ENCODE results near the gene COMMD7. TPM values are rescaled to one million over a fixed set of nuclear protein-coding genes. Genes with fewer than 3 reads are reported as not detected.

The COMMD7 gene
- total and polyA plus RNA-seq, 9 of the 15 experiments (the other 6 are each of a cell fraction or from before 2014, with no cell fraction given) = 11.9 to 69.1 (median 34.7) TPM

DNA sequence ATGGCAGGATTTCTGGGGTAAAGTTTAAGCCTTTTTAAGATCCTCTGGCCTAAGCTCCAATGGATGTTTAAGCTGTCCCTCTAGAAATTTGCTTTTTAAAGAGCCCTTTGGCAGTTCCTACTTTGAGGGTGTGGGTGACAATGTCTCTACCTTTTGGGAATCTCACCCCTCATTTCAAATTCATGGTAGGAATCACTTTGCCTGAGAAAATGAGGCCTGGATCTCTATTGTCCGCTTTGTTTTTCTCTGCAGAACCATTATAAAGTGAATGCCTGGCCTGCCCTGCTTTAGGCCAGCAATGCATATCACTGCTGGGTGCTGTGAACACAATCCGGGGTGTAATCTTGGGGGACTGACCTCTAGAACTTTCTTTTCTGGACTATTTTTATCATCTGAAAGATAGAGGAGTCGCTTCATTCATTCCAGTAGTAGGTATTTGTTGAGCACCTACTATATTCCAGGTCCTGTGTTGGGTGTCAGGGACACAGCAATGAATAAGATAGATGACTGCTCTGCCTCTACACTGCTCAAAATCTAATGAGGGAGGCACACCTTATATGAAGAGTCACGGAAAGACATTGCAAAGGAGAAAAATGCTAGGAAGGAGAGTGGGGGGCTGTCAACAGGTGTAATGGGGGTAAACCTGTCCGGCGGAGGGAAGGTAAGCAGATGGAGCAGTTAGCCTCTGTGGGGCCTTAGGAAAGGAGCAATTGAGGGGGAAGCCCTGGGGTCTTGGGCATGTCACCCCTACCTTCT is 8.6 kb upstream of the COMMD7 start:
- BruUV-seq (replicated peaks) = no TSS peak
- Histone ChIP-seq H3K9me3 (replicated peaks; ENCODE audit: control insufficient read depth, insufficient read depth, low read depth, low read length) (no peaks in the 10 kb centered on the region), H3K27ac (ENCODE audit: extremely low read depth, low read depth, low read length) (peak overlapping the region; percentile 93), H4K20me1 (replicated peaks; ENCODE audit: control insufficient read depth, insufficient read depth, low read length) (peaks cover 3% of the 10 kb centered on the region; the same call in 1 of the 2 replicates), H2AFZ (ENCODE audit: low read depth, low read length) (no peak overlapping the region), H3K9ac (ENCODE audit: insufficient read depth in 1 of 2, low read depth in 2 of 2, low read length in 2 of 2) (0 out of 4 replicates have a peak overlapping the region, but pooled peaks of 1 of the 2 experiments have one; percentile 18), H3K79me2 (ENCODE audit: control insufficient read depth, insufficient read depth, low read length) (no peaks in the 10 kb centered on the region), H3K4me2 (ENCODE audit: insufficient read depth, low read length) (0 out of 2 replicates have a peak overlapping the region, but pooled peaks have one; percentile 2), H3K27me3 (ENCODE audit: control insufficient read depth in 2 of 2, insufficient read depth in 2 of 2, low read length in 2 of 2) (no peaks in the 10 kb centered on the region), H3K4me3 (no peak overlapping the region), H3K9me1 (ENCODE audit: control insufficient read depth, insufficient read depth, low read length) (no peaks in the 10 kb centered on the region), H3K4me1 (replicated peaks in 1 of 2; ENCODE audit: control insufficient read depth in 2 of 2, insufficient read depth in 2 of 2, low read length in 2 of 2) (peaks cover 24 to 34% of the 10 kb centered on the region in 2 experiments), H3K36me3 (ENCODE audit: control insufficient read depth, insufficient read depth, low read length) (no peaks in the 10 kb centered on the region)
- in situ Hi-C loops (cut with MboI) (no loop called here), intact Hi-C loops (cut with micrococcal nuclease) (no loop called here)
- DNase-seq (ENCODE audit: extremely low read depth in 1 of 4, low spot score in 3 of 4) (no peak), FAIRE-seq (peak; percentile 60), ATAC-seq (peak; percentile 39)
- WGBS (ENCODE audit: insufficient coverage, low coverage, missing lambda C conversion rate) = 28% methylated on average over 5 of the region's 6 CpGs
- ChIA-PET POLR2A (no interaction called here), CTCF (ENCODE audit: low intra/inter-chr PET ratio) (no interaction called here)
- TF ChIP-seq RBFOX2 (IDR thresholded peaks at IDR 0.05; ENCODE audit: low read depth, low read length) (no peak), ZNF124 (CRISPR knock-in tag; IDR thresholded peaks at IDR 0.05) (no peak), ZFX (CRISPR knock-in tag; IDR thresholded peaks at IDR 0.05) (0 out of 2 replicates have a peak, but pooled peaks have one; percentile 1), ZBTB1 (CRISPR knock-in tag; IDR thresholded peaks at IDR 0.05; ENCODE audit: borderline replicate concordance, low read depth) (no peak), RBM22 (IDR thresholded peaks at IDR 0.05; ENCODE audit: low read depth, low read length, poor library complexity, severe bottlenecking) (no peak), PHF8 (IDR thresholded peaks at IDR 0.05; ENCODE audit: borderline replicate concordance, low read length) (0 out of 2 replicates have a peak, but pooled peaks have one; percentile 3), ZNF224 (CRISPR knock-in tag; IDR thresholded peaks at IDR 0.05) (no peak), ZNF282 (CRISPR knock-in tag; IDR thresholded peaks at IDR 0.05) (no peak), KLF1 (tag; IDR thresholded peaks at IDR 0.05) (0 out of 2 replicates have a peak, but pooled peaks have one; percentile 3), ZNF24 (IDR thresholded peaks at IDR 0.05) (peak; percentile 74), ZNF707 (CRISPR knock-in tag; conservative IDR thresholded peaks at IDR 0.05) (0 out of 2 replicates have a peak, but pooled peaks have one; percentile 12), TFAP4 (CRISPR knock-in tag; IDR thresholded peaks at IDR 0.05; ENCODE audit: borderline replicate concordance) (0 out of 2 replicates have a peak, but pooled peaks have one; percentile 3), BRD9 (IDR thresholded peaks at IDR 0.05; ENCODE audit: low read depth, partially characterized antibody) (no peak), ZC3H8 (IDR thresholded peaks at IDR 0.05) (0 out of 2 replicates have a peak, but pooled peaks have one; percentile 11), MECOM (CRISPR knock-in tag; IDR thresholded peaks at IDR 0.05) (no peak), RBM25 (IDR thresholded peaks at IDR 0.05; ENCODE audit: low read depth, low read length, severe bottlenecking) (peak; percentile 75), ZKSCAN8 (CRISPR knock-in tag; IDR thresholded peaks at IDR 0.05) (peak; percentile 30; the same call in 1 of the 2 replicates)
- TF ChIP-seq, protein P1, sequence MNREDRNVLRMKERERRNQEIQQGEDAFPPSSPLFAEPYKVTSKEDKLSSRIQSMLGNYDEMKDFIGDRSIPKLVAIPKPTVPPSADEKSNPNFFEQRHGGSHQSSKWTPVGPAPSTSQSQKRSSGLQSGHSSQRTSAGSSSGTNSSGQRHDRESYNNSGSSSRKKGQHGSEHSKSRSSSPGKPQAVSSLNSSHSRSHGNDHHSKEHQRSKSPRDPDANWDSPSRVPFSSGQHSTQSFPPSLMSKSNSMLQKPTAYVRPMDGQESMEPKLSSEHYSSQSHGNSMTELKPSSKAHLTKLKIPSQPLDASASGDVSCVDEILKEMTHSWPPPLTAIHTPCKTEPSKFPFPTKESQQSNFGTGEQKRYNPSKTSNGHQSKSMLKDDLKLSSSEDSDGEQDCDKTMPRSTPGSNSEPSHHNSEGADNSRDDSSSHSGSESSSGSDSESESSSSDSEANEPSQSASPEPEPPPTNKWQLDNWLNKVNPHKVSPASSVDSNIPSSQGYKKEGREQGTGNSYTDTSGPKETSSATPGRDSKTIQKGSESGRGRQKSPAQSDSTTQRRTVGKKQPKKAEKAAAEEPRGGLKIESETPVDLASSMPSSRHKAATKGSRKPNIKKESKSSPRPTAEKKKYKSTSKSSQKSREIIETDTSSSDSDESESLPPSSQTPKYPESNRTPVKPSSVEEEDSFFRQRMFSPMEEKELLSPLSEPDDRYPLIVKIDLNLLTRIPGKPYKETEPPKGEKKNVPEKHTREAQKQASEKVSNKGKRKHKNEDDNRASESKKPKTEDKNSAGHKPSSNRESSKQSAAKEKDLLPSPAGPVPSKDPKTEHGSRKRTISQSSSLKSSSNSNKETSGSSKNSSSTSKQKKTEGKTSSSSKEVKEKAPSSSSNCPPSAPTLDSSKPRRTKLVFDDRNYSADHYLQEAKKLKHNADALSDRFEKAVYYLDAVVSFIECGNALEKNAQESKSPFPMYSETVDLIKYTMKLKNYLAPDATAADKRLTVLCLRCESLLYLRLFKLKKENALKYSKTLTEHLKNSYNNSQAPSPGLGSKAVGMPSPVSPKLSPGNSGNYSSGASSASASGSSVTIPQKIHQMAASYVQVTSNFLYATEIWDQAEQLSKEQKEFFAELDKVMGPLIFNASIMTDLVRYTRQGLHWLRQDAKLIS (CRISPR knock-in tag; IDR thresholded peaks at IDR 0.05) = 0 out of 2 replicates have a peak, but pooled peaks have one; percentile 9
